Neural cell (in vitro differentiated cells): ENCODE data around the gene DNM1.

ENCODE experiments used
- CTCF ChIP-seq: fragments of 450-650 bp; IDR thresholded peaks from 2 replicates; pipeline ENCODE4 v1.5.1; 2014; ENCODE audit warnings: antibody characterized with exemption, mild to moderate bottlenecking, moderate library complexity; ENCODE audit not compliant: poor library complexity, severe bottlenecking
- EP300 ChIP-seq: fragments of 450-650 bp; conservative IDR thresholded peaks from 2 replicates; pipeline ENCODE4 v1.6.1; 2014; ENCODE audit warnings: antibody characterized with exemption, mild to moderate bottlenecking, moderate library complexity; ENCODE audit not compliant: poor library complexity, severe bottlenecking

- TF ChIP-seq CTCF (no peak), EP300 (no peak)
These were observed 13.2 kb upstream of the DNM1 start for GRCh38 chr9:128190013-128190412.
